Islet of Langerhans (tissue), 1 donor: Measurements from ENCODE around the gene CCL4.
"Not testable (repeated sequence)": the region's sequence is repeated elsewhere in the genome, so short reads cannot be mapped to it uniquely, and the experiment has no call there.

Experiments used
- FAIRE-seq: peaks from one replicate; lab custom pipeline; 2011; peaks lifted over from hg19 to GRCh38; lab: Jason Lieb, UNC

The CCL4 gene

GRCh38 chr17:36118477-36119353, 15.1 kb downstream of the CCL4 start:
- FAIRE-seq, result no peak

- no peak for FAIRE-seq
Observed at GRCh38 chr17:36120221-36120620, 16.6 kb downstream of the CCL4 start.

DNA sequence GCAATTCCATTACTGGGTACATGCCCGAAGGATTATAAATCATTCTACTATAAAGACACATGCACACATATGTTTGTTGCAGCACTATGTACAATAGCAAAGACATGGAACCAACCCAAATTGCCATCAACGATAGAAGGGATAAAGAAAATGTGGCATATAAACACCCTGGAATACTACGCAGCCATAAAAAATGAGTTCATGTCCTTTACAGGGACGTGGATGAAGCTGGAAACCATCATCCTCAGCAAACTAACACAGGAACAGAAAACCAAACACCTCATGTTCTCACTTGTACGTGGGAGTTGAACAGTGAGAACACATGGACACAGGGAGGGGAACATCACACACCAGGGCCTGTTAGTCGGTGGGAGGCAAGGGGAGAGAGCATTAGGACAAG, 17.5 kb downstream of the CCL4 start:
- not testable (repeated sequence) for FAIRE-seq

GRCh38 chr17:36123431-36123830, 19.8 kb downstream of the CCL4 start:
- FAIRE-seq, result no peak

- no peak for FAIRE-seq
Observed at GRCh38 chr17:36124879-36125824, 21.5 kb downstream of the CCL4 start.

DNA sequence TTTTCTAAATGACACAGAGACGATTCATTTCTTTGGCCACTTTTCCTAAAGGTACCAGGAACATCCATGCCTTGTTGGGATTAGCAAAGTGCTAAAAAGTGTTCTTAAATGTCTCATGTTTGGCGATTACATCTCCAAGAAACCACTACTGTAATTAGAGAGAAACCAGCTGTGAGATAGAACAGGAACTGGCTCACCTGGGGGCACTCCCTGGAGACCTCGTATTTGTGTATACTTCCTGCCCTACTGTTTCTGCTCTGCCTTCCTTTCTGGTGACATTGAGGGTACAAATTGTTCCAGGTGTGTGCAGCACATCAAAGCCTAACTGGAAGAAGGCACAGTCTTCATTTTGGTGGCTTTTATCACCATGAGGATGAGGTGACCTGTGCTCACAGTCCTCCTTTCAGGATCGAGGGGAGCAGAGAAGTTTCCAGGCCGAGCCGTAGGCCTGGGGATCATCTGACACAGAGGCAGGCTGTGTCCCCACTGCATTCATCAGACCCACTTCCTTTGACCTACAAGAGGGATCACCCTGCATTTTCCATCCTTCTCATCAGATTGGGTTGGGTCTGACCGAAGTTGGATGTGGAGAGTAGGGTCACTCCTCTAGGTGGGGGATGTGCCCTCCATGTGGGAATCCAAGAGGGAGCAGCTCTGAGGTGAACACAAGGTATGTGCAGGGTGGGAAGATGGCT, 23.7 kb downstream of the CCL4 start:
- FAIRE-seq, result no peak

GRCh38 chr17:36127911-36128310, 24.3 kb downstream of the CCL4 start:
- FAIRE-seq, result no peak

DNA sequence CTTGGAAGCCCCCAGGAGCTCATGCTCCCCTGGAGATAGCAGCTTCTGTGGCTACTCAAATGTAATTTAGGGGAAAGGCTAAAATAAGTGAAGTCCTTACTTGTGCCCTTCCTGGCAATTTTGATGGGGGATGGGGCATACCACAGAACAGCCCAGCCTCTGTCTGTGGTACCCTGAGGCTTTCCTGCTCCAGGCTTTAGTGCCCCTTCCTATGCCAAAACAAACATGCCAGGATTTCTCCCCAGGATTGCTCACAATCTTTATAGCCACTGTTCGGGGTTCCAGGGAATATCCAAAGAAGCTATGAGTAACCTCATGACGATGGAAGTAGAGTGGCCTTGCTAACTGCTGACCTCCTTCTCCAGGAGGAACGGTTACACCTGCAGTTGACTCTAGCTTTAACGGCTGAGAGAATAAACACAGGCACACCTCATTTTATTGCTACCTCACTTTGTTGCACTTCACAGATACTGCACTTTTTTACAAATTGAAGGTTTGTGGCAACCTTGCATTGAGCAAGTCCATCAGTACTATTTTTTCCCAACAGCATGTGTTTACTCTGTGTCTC, 24.9 kb downstream of the CCL4 start:
- FAIRE-seq, result no peak

- no peak for FAIRE-seq
Observed at GRCh38 chr17:36129616-36130015, 26.0 kb downstream of the CCL4 start.

- FAIRE-seq, result no peak
Observed at GRCh38 chr17:36130346-36130745, 26.7 kb downstream of the CCL4 start.

DNA sequence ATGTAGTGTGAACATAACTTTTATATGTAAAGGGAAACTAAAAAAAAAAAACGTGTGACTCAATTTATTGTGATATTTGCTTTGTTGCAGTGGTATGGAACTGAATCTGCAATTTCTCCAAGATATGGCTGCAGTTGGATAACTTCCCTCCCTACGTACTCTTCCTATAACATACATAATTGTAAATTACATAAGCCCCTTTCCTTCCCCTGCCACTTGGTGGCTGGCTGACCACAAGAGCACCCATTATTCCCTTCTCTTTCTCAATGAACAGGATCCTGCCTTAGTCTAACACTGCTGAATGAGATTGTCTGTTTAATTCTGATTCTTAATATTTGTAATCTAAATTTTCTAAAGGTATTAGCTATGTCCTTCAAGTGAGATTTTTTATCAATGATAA, 27.8 kb downstream of the CCL4 start:
- FAIRE-seq, result no peak

- no peak for FAIRE-seq
Observed at GRCh38 chr17:36131931-36132330, 28.3 kb downstream of the CCL4 start.

- no peak for FAIRE-seq
Observed at GRCh38 chr17:36132421-36132831, 28.8 kb downstream of the CCL4 start.

- no peak for FAIRE-seq
Observed at GRCh38 chr17:36133602-36134236, 30.1 kb downstream of the CCL4 start.

DNA sequence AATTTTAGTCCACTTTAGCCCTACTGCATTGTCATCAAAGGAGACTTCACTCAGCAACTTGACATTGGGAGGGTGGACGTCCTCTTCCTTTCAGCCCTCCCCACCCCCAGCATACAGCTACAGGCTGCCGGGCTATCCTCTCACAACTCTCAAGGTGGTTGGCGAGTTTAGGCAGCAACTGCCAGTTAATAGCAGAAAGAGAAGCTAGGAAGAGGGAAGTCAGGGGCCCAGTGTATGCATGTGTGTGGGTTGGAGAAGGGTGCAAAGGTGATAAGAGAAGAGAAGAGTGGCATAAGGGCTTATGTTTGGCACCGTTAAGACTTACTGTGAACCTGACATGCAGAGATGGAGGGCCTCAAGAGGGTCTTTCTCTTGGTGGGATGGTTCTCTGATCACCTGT, 31.8 kb downstream of the CCL4 start:
- no peak for FAIRE-seq

DNA sequence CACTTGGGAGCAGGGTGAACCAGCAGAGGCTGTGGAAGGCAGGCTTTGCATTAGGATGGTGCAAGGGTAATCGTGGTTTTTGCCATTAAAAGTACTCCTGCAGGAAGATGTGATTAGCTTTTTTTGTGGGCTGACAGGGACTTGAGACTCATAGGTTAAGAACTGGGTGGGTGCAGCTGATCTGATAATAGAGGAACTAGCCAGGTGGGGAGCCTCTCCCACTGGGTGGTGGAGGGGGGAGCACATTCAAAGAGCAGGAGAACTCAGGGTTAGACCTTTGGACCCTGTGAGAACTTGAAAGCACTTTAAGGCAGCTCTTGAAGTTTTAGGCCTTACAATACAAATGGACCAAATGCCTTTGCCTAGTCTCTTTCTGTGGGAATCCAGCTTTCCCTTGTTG, 32.4 kb downstream of the CCL4 start:
- no peak for FAIRE-seq

GRCh38 chr17:36136439-36136838, 32.8 kb downstream of the CCL4 start:
- FAIRE-seq, result no peak

DNA sequence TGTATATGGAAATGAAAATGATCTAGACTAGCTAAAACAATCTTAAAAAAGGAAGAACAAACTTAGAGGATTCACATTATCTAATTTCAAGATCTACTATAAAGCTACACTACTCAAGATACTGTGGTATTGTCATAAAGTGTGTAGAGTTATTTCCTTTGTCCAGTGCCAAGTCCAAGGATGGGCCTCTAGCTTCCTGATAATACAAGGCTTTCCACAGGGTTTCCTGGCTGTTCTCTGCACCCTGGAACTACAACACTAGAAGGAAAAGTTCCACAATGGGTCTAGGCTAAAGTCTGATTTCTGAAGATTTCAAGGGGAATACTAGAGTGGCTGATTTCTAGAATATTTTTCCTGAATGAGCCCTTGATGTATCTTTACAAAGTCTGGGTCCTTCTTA, 38.6 kb downstream of the CCL4 start:
- FAIRE-seq, result no peak

- no peak for FAIRE-seq
Observed at GRCh38 chr17:36142806-36143205, 39.2 kb downstream of the CCL4 start.

- FAIRE-seq, result no peak
Observed at GRCh38 chr17:36144014-36144413, 40.4 kb downstream of the CCL4 start.

DNA sequence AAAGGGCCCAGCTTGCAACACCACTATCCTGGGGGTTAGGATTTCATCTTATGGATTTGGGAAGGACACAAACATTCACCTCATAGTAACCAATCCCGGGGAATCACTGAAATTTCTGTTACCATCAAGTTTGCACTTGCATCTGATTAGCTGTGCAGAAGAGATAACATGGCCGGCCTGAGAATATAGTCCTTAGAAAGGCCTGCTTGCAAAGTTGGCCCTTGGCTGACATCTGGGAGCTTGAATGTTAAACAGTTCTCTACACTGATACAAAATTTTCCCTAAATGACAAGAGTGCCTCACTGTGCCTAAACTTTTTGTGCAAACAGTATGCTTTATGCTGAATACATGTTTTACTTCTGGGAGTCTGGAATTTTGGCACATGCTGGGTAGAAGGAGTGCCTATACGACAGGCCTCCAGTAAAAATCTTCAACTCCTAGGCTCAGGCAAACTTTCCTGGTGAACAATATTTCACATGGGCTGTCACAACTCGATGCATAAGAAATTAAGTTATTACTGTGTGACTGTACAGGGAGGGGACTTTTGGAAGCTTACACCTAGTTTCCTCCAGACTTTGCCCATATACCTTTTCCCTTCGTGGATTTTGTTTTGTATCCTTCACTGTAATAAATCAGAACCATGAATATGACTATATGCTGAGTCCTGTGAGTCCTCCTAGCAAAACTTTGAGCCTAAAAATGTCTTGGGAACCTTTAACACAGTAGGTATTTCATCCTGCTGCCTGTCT, 41.5 kb downstream of the CCL4 start:
- no peak for FAIRE-seq
